Neuronal stem cell (in vitro differentiated cells): ENCODE data around the gene ARHGAP22.

Experiments
- DNase-seq: peaks from one replicate; pipeline ENCODE4 v3.0.0-alpha.2; 2013; ENCODE audit warnings: low spot score
- H2AFZ ChIP-seq: one replicate; pipeline ENCODE4 v1.6.1; 2013; ENCODE audit warnings: mild to moderate bottlenecking, low read length, inconsistent platforms
- H2AK5ac ChIP-seq: 2 replicates; pipeline ENCODE4 v1.6.1; 2013; ENCODE audit warnings: low read depth, mild to moderate bottlenecking, inconsistent platforms, low read length, moderate library complexity, mixed read lengths
- H2BK120ac ChIP-seq: 2 replicates; pipeline ENCODE4 v1.6.1; 2013; ENCODE audit warnings: low read depth, mild to moderate bottlenecking, inconsistent platforms, low read length, moderate library complexity, mixed read lengths
- H2BK12ac ChIP-seq: one replicate; pipeline ENCODE4 v1.6.1; 2013; ENCODE audit warnings: low read length, inconsistent platforms
- H2BK15ac ChIP-seq: 2 replicates; pipeline ENCODE4 v1.6.1; 2013; ENCODE audit warnings: mild to moderate bottlenecking, low read length, inconsistent platforms, mixed read lengths
- H2BK5ac ChIP-seq: one replicate; pipeline ENCODE4 v1.6.1; 2013; ENCODE audit warnings: inconsistent platforms, mild to moderate bottlenecking, low read length, moderate library complexity
- H3K14ac ChIP-seq: one replicate; pipeline ENCODE4 v1.6.1; 2013; ENCODE audit warnings: low read length, inconsistent platforms
- H3K18ac ChIP-seq: 2 replicates; pipeline ENCODE4 v1.6.1; 2013; ENCODE audit warnings: low read length, inconsistent platforms
- H3K23ac ChIP-seq: 2 replicates; pipeline ENCODE4 v1.6.1; 2013; ENCODE audit warnings: low read depth, mild to moderate bottlenecking, mixed read lengths, low read length, inconsistent platforms; ENCODE audit not compliant: poor library complexity
- H3K27ac ChIP-seq: replicated peaks from 3 replicates; pipeline ENCODE4 v1.5.1; 2013; ENCODE audit warnings: low read length, inconsistent platforms
- H3K27me3 ChIP-seq, 3 experiments: 2 replicates each; pipeline ENCODE4 v1.6.1; 2013; ENCODE audit warnings: low read length in 3 of 3, mild to moderate bottlenecking in 2 of 3, inconsistent platforms in 1 of 3, low read depth in 1 of 3, mixed read lengths in 1 of 3, moderate library complexity in 1 of 3; ENCODE audit not compliant: control insufficient read depth in 3 of 3, insufficient read depth in 3 of 3
- H3K36me3 ChIP-seq, 2 donors: replicated peaks in 1 of 2; 2 replicates each; pipeline ENCODE4 v1.6.1; 2013; ENCODE audit warnings: low read length in 2 of 2; ENCODE audit not compliant: control insufficient read depth in 2 of 2, insufficient read depth in 2 of 2
- H3K4ac ChIP-seq: 2 replicates; pipeline ENCODE4 v1.6.1; 2013; ENCODE audit warnings: inconsistent platforms, mild to moderate bottlenecking, low read length, moderate library complexity
- H3K4me1 ChIP-seq, 2 donors: 1 replicate in 1 of 2; 2 replicates in 1 of 2; pipeline ENCODE4 v1.6.1; 2013; ENCODE audit warnings: low read length in 2 of 2, low read depth in 1 of 2; ENCODE audit not compliant: control insufficient read depth in 2 of 2, insufficient read depth in 1 of 2
- H3K4me2 ChIP-seq: one replicate; pipeline ENCODE4 v1.6.1; 2013; ENCODE audit warnings: mild to moderate bottlenecking, low read length, inconsistent platforms; ENCODE audit not compliant: insufficient read depth, poor library complexity, severe bottlenecking
- H3K4me3 ChIP-seq, 2 donors: 2 replicates each; pipeline ENCODE4 v1.5.1; 2013; ENCODE audit warnings: low read length in 2 of 2, mild to moderate bottlenecking in 2 of 2, inconsistent platforms in 1 of 2, moderate library complexity in 1 of 2
- H3K79me1 ChIP-seq: one replicate; pipeline ENCODE4 v1.6.1; 2013; ENCODE audit warnings: low read depth, mild to moderate bottlenecking, inconsistent platforms, low read length, moderate library complexity
- H3K9ac ChIP-seq: one replicate; pipeline ENCODE4 v1.6.1; 2013; ENCODE audit warnings: mild to moderate bottlenecking, low read depth, low read length, inconsistent platforms; ENCODE audit not compliant: poor library complexity
- H3K9me3 ChIP-seq, 2 donors: replicated peaks in 1 of 2; 2 replicates each; pipeline versions ENCODE3 to v1.6.1; 2013; ENCODE audit warnings: low read length in 2 of 2, mild to moderate bottlenecking in 2 of 2, inconsistent platforms in 1 of 2, low read depth in 1 of 2, mixed read lengths in 1 of 2, moderate library complexity in 1 of 2; ENCODE audit not compliant: control insufficient read depth in 2 of 2, insufficient read depth in 1 of 2
- H4K8ac ChIP-seq: one replicate; pipeline ENCODE4 v1.6.1; 2013; ENCODE audit warnings: low read depth, mild to moderate bottlenecking, inconsistent platforms, low read length, moderate library complexity
- H4K91ac ChIP-seq: one replicate; pipeline ENCODE4 v1.6.1; 2013; ENCODE audit warnings: low read length, low read depth, mild to moderate bottlenecking, inconsistent platforms; ENCODE audit not compliant: poor library complexity
- WGBS, 2 donors: extraction: QIAGEN DNeasy Blood & Tissue Kit; methylation state at CpG; one replicate each; pipeline ENCODE4 v1.1.7; 2013; ENCODE audit warnings: missing lambda C conversion rate in 2 of 2, mixed read lengths in 1 of 2; ENCODE audit not compliant: insufficient read length in 2 of 2, insufficient replicate concordance in 1 of 2; ENCODE audit errors: extremely low coverage in 2 of 2; 5-methylcytosine and 5-hydroxymethylcytosine counted together

The ARHGAP22 gene

GRCh38 chr10:48456808-48457761 is 147.8 kb downstream of the ARHGAP22 start:
- Histone ChIP-seq H2BK15ac (no peak overlapping the region), H3K79me1 (peaks cover 4% of the 10 kb centered on the region), H2AFZ (peak overlapping the region; percentile 53), H3K4ac (peak overlapping the region; percentile 37), H3K4me2 (no peak overlapping the region), H2BK120ac (no peak overlapping the region), H3K27me3 (no peaks in the 10 kb centered on the region), H3K36me3 (no peaks in the 10 kb centered on the region), H3K18ac (peak overlapping the region; percentile 95), H4K8ac (peak overlapping the region; percentile 65), H3K4me3 (no peak overlapping the region), H3K27ac (no peak overlapping the region), H3K4me1 (peaks cover 0 to 5% of the 10 kb centered on the region in 2 donors), H4K91ac (no peak overlapping the region), H3K14ac (peak overlapping the region; percentile 38), H3K9ac (peak overlapping the region; percentile 60), H3K23ac (peak overlapping the region; percentile 73), H2AK5ac (peak overlapping the region; percentile 81), H3K9me3 (no peaks in the 10 kb centered on the region), H2BK5ac (peak overlapping the region; percentile 24), H2BK12ac (no peak overlapping the region)
- WGBS, 2 donors = no CpG with 5 or more reads among the region's 24 CpGs
- no peak for DNase-seq

GRCh38 chr10:48456361-48456804 is 148.5 kb downstream of the ARHGAP22 start:
- no CpG with 5 or more reads among the region's 9 CpGs for WGBS, 2 donors
- Histone ChIP-seq H3K9me3 (no peaks in the 10 kb centered on the region), H3K23ac (peak overlapping the region; percentile 93)

GRCh38 chr10:48455392-48456151 is 149.3 kb downstream of the ARHGAP22 start:
- H2AK5ac ChIP-seq = peak overlapping the region; percentile 78
- no CpG with 5 or more reads among the region's 15 CpGs for WGBS, 2 donors
- no peak overlapping the region for H3K9ac ChIP-seq
- no peak overlapping the region for H3K4me3 ChIP-seq
- no peak overlapping the region for H2AFZ ChIP-seq
- peak overlapping the region; percentile 44 for H3K23ac ChIP-seq
- peaks cover 0 to 5% of the 10 kb centered on the region in 2 donors for H3K4me1 ChIP-seq
- no peak for DNase-seq
- peaks cover 4% of the 10 kb centered on the region for H3K79me1 ChIP-seq
- H3K4ac ChIP-seq = no peak overlapping the region
- no peak overlapping the region for H3K27ac ChIP-seq
- H4K8ac ChIP-seq = peak overlapping the region; percentile 43
- no peak overlapping the region for H4K91ac ChIP-seq
- no peak overlapping the region for H2BK120ac ChIP-seq
- H3K4me2 ChIP-seq = no peak overlapping the region
- no peak overlapping the region for H2BK15ac ChIP-seq
- H2BK12ac ChIP-seq = peak overlapping the region; percentile 75
- no peak overlapping the region for H2BK5ac ChIP-seq
- peak overlapping the region; percentile 14 for H3K14ac ChIP-seq
- H3K36me3 ChIP-seq = no peaks in the 10 kb centered on the region
- H3K27me3 ChIP-seq = no peaks in the 10 kb centered on the region
- H3K18ac ChIP-seq = peak overlapping the region; percentile 80
- H3K9me3 ChIP-seq = no peaks in the 10 kb centered on the region

More at GRCh38 chr10:48456361-48456804, 148.5 kb downstream of the ARHGAP22 start:
- Histone ChIP-seq H3K14ac (no peak overlapping the region), H3K9ac (peak overlapping the region; percentile 60), H3K4me3 (no peak overlapping the region), H2BK5ac (no peak overlapping the region), H3K4me1 (peaks cover 0 to 5% of the 10 kb centered on the region in 2 donors), H3K27me3 (no peaks in the 10 kb centered on the region), H3K4ac (no peak overlapping the region), H3K36me3 (no peaks in the 10 kb centered on the region), H2BK12ac (no peak overlapping the region), H2BK15ac (no peak overlapping the region), H3K27ac (no peak overlapping the region), H2AK5ac (no peak overlapping the region), H4K8ac (no peak overlapping the region), H2AFZ (peak overlapping the region; percentile 53), H4K91ac (no peak overlapping the region), H3K4me2 (no peak overlapping the region), H2BK120ac (no peak overlapping the region), H3K79me1 (peaks cover 4% of the 10 kb centered on the region), H3K18ac (peak overlapping the region; percentile 95)
- DNase-seq = no peak

GRCh38 chr10:48455055-48455391 is 149.8 kb downstream of the ARHGAP22 start:
- Histone ChIP-seq H2BK12ac (no peak overlapping the region), H3K27ac (no peak overlapping the region), H3K9me3 (no peaks in the 10 kb centered on the region), H3K4me3 (no peak overlapping the region), H3K4me2 (no peak overlapping the region), H3K79me1 (peaks cover 4% of the 10 kb centered on the region), H3K36me3 (no peaks in the 10 kb centered on the region), H2BK5ac (peak overlapping the region; percentile 24), H3K4ac (no peak overlapping the region), H2AK5ac (no peak overlapping the region), H2AFZ (no peak overlapping the region), H2BK15ac (no peak overlapping the region), H3K18ac (peak overlapping the region; percentile 80), H2BK120ac (no peak overlapping the region), H3K23ac (peak overlapping the region; percentile 80), H3K9ac (no peak overlapping the region), H4K8ac (no peak overlapping the region), H3K14ac (no peak overlapping the region), H3K4me1 (peaks cover 0 to 5% of the 10 kb centered on the region in 2 donors), H4K91ac (no peak overlapping the region), H3K27me3 (no peaks in the 10 kb centered on the region)
- WGBS, 2 donors = no CpG with 5 or more reads among the region's 11 CpGs
- no peak for DNase-seq
